Suprapubic skin (tissue), 4 donors: ENCODE data around the gene ATP6V0D1. TPM values are rescaled to one million over a fixed set of nuclear protein-coding genes. Genes with fewer than 3 reads are reported as not detected.

Experiments
- DNase-seq, 2 donors: peaks; one replicate each; pipeline ENCODE4 v3.0.0-alpha.2; 2019; ENCODE audit warnings: low spot score in 2 of 2
- H3K27ac ChIP-seq: fragments of 200-600 bp; sonication (generic); one replicate; pipeline ENCODE4 v1.5.1; 2019
- H3K27me3 ChIP-seq: fragments of 200-600 bp; sonication (generic); one replicate; pipeline ENCODE4 v1.5.1; 2019
- H3K36me3 ChIP-seq: fragments of 200-600 bp; sonication (generic); one replicate; pipeline ENCODE4 v1.5.1; 2019
- H3K4me1 ChIP-seq: fragments of 200-600 bp; sonication (generic); one replicate; pipeline ENCODE4 v1.5.1; 2019
- H3K4me3 ChIP-seq: fragments of 200-600 bp; sonication (generic); one replicate; pipeline ENCODE4 v1.5.1; 2019; ENCODE audit warnings: mild to moderate bottlenecking
- H3K9me3 ChIP-seq: fragments of 200-600 bp; sonication (generic); one replicate; pipeline ENCODE4 v1.5.1; 2019
- EP300 ChIP-seq: sonication (generic); formaldehyde crosslinking; IDR thresholded peaks from one replicate; pipeline ENCODE4 v1.6.1; 2017; ENCODE audit warnings: antibody characterized with exemption
- POLR2A ChIP-seq, 2 donors: fragments of 450-650 bp; IDR thresholded peaks; one replicate each; pipeline ENCODE4 v1.6.1; 2017; ENCODE audit warnings: antibody characterized with exemption in 2 of 2, mild to moderate bottlenecking in 2 of 2, moderate library complexity in 2 of 2
- POLR2AphosphoS5 ChIP-seq, 3 donors: sonication (generic); formaldehyde crosslinking; IDR thresholded peaks; one replicate each; pipeline ENCODE4 v1.6.1; 2017; ENCODE audit warnings: antibody characterized with exemption in 3 of 3
- WGBS: methylation state at CpG from one replicate; pipeline ENCODE4 v1.1.5; 2018; 5-methylcytosine and 5-hydroxymethylcytosine counted together
- total RNA-seq, 4 donors: library from RNA; depleted of rRNA; stranded (reverse); fragments of >200 nt; gene quantifications; one replicate each; pipeline ENCODE4 v1.1.0, GENCODE V29; 2016
- TF ChIP-seq, protein P1 (sequence below), 2 donors: fragments of 200-600 bp in 1 of 2; fragments of 450-650 bp in 1 of 2; sonication (generic) in 1 of 2; IDR thresholded peaks; one replicate each; pipeline ENCODE4 v1.5.1; 2016 to 2019; ENCODE audit warnings: antibody characterized with exemption in 2 of 2, mild to moderate bottlenecking in 1 of 2, moderate library complexity in 1 of 2

Gene ATP6V0D1
- total RNA-seq, 4 donors from 2014 or later = 90.0 to 134 (median 110) TPM

DNA sequence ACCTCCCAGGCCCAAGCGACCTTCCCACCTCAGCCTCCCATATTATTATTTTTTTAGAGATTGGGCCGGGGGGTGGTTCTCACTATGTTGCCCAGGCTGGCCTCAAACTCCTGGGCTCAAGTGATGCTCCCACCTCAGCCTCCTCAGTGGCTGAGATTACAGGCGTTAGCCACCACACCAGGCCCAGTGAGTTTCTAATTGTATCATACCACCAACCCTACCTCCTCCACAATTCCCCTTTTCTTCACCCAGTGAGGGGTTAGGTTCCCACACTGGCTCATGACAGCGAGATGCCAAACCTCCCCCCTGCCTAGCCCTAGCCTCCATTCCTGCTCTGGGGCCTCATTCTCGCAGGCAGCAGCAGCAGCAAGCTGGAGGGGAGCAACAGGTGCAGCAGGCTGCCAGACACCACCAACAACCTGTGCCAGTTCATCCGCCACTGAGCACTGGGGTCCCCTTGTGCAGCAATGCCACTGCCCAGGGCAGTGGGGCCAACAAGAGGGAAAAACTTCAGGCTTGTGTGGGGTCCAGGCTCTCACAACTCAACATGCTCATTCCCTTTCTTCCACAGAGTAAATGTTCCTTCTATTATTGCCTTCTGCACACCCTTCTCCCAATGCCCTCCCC is 9.1 kb downstream of the ATP6V0D1 start:
- WGBS = 95% methylated on average over 6 of the region's 6 CpGs
- Histone ChIP-seq H3K27ac (no peak overlapping the region), H3K27me3 (no peaks in the 10 kb centered on the region), H3K4me3 (no peak overlapping the region), H3K36me3 (no peaks in the 10 kb centered on the region), H3K4me1 (peaks cover 47% of the 10 kb centered on the region), H3K9me3 (no peaks in the 10 kb centered on the region)
- DNase-seq = no peak
- TF ChIP-seq, protein P1, sequence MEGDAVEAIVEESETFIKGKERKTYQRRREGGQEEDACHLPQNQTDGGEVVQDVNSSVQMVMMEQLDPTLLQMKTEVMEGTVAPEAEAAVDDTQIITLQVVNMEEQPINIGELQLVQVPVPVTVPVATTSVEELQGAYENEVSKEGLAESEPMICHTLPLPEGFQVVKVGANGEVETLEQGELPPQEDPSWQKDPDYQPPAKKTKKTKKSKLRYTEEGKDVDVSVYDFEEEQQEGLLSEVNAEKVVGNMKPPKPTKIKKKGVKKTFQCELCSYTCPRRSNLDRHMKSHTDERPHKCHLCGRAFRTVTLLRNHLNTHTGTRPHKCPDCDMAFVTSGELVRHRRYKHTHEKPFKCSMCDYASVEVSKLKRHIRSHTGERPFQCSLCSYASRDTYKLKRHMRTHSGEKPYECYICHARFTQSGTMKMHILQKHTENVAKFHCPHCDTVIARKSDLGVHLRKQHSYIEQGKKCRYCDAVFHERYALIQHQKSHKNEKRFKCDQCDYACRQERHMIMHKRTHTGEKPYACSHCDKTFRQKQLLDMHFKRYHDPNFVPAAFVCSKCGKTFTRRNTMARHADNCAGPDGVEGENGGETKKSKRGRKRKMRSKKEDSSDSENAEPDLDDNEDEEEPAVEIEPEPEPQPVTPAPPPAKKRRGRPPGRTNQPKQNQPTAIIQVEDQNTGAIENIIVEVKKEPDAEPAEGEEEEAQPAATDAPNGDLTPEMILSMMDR (IDR thresholded peaks at IDR 0.05) = no peak
- TF ChIP-seq POLR2A (IDR thresholded peaks at IDR 0.05) (no peak), EP300 (no peak), POLR2AphosphoS5 (IDR thresholded peaks at IDR 0.05) (no peak)

DNA sequence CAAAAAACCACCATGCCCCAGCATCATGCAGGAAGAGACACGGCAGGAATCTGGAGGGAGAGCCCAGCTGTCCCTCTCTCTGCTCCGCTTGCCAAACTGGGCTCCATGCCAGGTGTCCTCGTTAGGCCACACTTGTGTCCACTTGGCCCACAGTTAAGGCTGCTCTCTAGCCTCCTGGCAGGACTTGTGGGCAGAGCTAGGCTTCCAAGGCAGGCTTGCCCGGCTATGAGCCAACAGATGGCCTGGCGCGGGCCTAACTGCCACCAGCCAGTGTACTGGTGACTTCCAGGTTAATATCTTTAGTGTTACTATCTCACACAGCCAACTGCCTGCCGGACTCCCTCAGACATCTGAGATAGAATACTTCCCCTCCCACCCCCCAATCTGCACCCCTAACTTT is 10.6 kb downstream of the ATP6V0D1 start:
- no peak overlapping the region for H3K4me3 ChIP-seq
- no peaks in the 10 kb centered on the region for H3K27me3 ChIP-seq
- 46% methylated on average over 7 of the region's 7 CpGs for WGBS
- TF ChIP-seq POLR2AphosphoS5 (IDR thresholded peaks at IDR 0.05) (no peak), POLR2A (IDR thresholded peaks at IDR 0.05) (no peak), EP300 (no peak)
- TF ChIP-seq, protein P1 (IDR thresholded peaks at IDR 0.05) = no peak
- no peak overlapping the region for H3K27ac ChIP-seq
- DNase-seq = peak in 1 of 2 donors; percentile 90
- peaks cover 41% of the 10 kb centered on the region for H3K4me1 ChIP-seq
- H3K36me3 ChIP-seq = no peaks in the 10 kb centered on the region
- H3K9me3 ChIP-seq = no peaks in the 10 kb centered on the region

DNA sequence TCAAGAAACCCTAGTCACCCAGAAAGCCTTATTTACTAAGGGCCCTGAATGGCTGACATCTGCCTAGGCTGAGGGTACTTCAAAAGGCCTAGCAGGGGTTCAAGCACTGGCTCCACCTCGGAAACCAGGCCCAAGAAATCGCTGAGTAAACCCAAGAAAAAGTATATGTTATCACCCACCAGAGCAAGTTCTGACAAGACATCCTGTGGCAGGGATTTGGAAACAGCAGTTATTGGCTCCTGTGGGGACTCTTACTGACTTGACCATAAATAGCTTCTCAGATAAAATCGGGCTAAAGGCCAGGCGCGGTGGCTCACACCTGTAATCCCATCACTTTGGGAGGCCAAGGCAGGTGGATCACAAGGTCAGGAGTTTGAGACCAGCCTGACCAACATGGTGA is 12.2 kb downstream of the ATP6V0D1 start:
- peaks cover 45% of the 10 kb centered on the region for H3K4me1 ChIP-seq
- no peak overlapping the region for H3K27ac ChIP-seq
- WGBS = 47% methylated on average over 5 of the region's 5 CpGs

DNA sequence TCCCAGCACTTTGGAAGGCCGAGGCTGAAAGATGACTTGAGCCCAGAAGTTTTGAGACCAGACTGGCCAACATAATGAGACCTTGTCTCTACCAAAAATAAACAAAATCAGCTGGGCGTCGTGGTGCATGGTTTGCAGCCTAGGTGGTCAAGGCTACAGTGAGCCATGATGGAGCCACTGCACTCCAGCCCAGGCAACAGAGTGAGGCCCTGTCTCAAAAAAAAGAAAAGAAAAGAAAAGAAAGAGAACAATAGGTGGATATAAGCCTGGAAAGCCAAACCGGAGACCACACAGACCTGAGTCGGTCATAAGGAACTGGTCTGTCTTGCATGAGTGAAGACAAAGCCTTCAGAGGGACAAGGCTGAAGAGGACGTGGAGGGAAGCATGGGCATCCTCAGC is 14.4 kb downstream of the ATP6V0D1 start:
- H3K9me3 ChIP-seq = no peaks in the 10 kb centered on the region
- no peak overlapping the region for H3K27ac ChIP-seq
- peaks cover 66% of the 10 kb centered on the region for H3K4me1 ChIP-seq
- no peaks in the 10 kb centered on the region for H3K27me3 ChIP-seq
- WGBS = 83% methylated on average over 6 of the region's 6 CpGs
- DNase-seq = no peak
- no peak overlapping the region for H3K4me3 ChIP-seq
- H3K36me3 ChIP-seq = no peaks in the 10 kb centered on the region
- TF ChIP-seq POLR2AphosphoS5 (IDR thresholded peaks at IDR 0.05) (no peak), EP300 (no peak), POLR2A (IDR thresholded peaks at IDR 0.05) (no peak)
- TF ChIP-seq, protein P1 (IDR thresholded peaks at IDR 0.05) = no peak

More for the DNA sequence above, 12.2 kb downstream of the ATP6V0D1 start:
- H3K27me3 ChIP-seq = no peaks in the 10 kb centered on the region
- TF ChIP-seq POLR2A (IDR thresholded peaks at IDR 0.05) = no peak
- TF ChIP-seq, protein P1 (IDR thresholded peaks at IDR 0.05) = no peak
- no peak for TF ChIP-seq EP300
- TF ChIP-seq POLR2AphosphoS5 (IDR thresholded peaks at IDR 0.05) = no peak
- no peaks in the 10 kb centered on the region for H3K36me3 ChIP-seq
- DNase-seq = no peak
- H3K4me3 ChIP-seq = no peak overlapping the region
- no peaks in the 10 kb centered on the region for H3K9me3 ChIP-seq

DNA sequence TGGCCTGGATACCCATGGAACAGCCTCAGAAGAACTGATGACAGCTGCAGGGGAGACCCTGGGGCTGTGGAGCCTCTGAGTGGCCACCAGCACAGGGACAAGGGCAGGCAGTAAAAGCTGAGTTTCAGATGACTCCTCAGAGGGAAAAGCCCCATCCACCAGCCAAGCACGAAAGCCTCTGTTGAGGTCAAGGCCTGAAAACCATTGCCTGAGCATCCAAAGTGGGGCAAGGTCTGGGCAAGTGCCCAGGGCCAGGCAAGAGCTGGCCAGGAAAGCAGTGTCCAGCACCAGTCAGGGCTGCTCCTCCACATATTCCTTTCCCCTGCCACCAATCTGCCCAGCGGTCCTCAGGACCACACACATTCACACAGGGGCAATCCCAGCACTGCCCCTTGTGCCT is 16.4 kb downstream of the ATP6V0D1 start:
- 93% methylated on average over 2 of the region's 2 CpGs for WGBS
- Histone ChIP-seq H3K4me1 (peaks cover 74% of the 10 kb centered on the region), H3K27ac (no peak overlapping the region)

More for the DNA sequence above, 16.4 kb downstream of the ATP6V0D1 start:
- Histone ChIP-seq H3K27me3 (no peaks in the 10 kb centered on the region), H3K4me3 (no peak overlapping the region), H3K36me3 (no peaks in the 10 kb centered on the region), H3K9me3 (no peaks in the 10 kb centered on the region)
- no peak for DNase-seq
- TF ChIP-seq EP300 (no peak), POLR2A (IDR thresholded peaks at IDR 0.05) (no peak), POLR2AphosphoS5 (IDR thresholded peaks at IDR 0.05) (no peak)
- TF ChIP-seq, protein P1 (IDR thresholded peaks at IDR 0.05) = no peak
